SK-N-SH (cell line): ENCODE measurements around the gene DNM2. TPM values are rescaled to one million over a fixed set of nuclear protein-coding genes. Genes with fewer than 3 reads are reported as not detected.

Experiments
- CTCF ChIA-PET: fragments of 300-600, 350-600 bp; formaldehyde crosslinking; extraction: SDS; loops from one replicate; lab custom pipeline; 2021; lab: Yijun Ruan, JAX
- POLR2A ChIA-PET: fragments of 350-600 bp; sonication (Branson Sonifier 250); formaldehyde crosslinking; extraction: SDS; loops from one replicate; lab custom pipeline; 2020; ENCODE audit warnings: antibody characterized with exemption, inconsistent platforms; lab: Yijun Ruan, JAX
- DNase-seq: peaks from one replicate; pipeline ENCODE4 v3.0.0; 2012
- H2AFZ ChIP-seq: fragments of 200-600 bp; sonication (generic); 2 replicates; pipeline ENCODE4 v1.8.1; 2016; ENCODE audit warnings: antibody characterized with exemption, mild to moderate bottlenecking, low read depth
- H3F3A ChIP-seq: fragments of 200-600 bp; sonication (generic); replicated peaks from 2 replicates; pipeline ENCODE3; 2016; ENCODE audit warnings: antibody characterized with exemption, mild to moderate bottlenecking; ENCODE audit not compliant: insufficient read depth
- H3K27ac ChIP-seq, 2 experiments: fragments of 200-500 bp in 1 of 2; fragments of 200-600 bp in 1 of 2; sonication (Bioruptor generic) in 1 of 2; sonication (generic), shearing (Covaris generic) in 1 of 2; 2 replicates each; pipeline versions ENCODE4 v1.5.1 to v1.6.1; 2014 to 2016; ENCODE audit warnings: low read depth in 2 of 2, inconsistent platforms in 1 of 2, low read length in 1 of 2, mild to moderate bottlenecking in 1 of 2, mixed read lengths in 1 of 2
- H3K27me3 ChIP-seq: fragments of 200-600 bp; sonication (generic), shearing (Covaris generic); 2 replicates; pipeline ENCODE4 v1.6.1; 2016; ENCODE audit warnings: mixed run types; ENCODE audit not compliant: insufficient read depth
- H3K36me3 ChIP-seq, 2 experiments: fragments of 200-500 bp in 1 of 2; fragments of 200-600 bp in 1 of 2; sonication (Bioruptor generic) in 1 of 2; sonication (generic) in 1 of 2; replicated peaks in 1 of 2; 2 replicates each; pipeline versions ENCODE3 to v1.5.1; 2014 to 2016; ENCODE audit warnings: low read length in 1 of 2, mild to moderate bottlenecking in 1 of 2; ENCODE audit not compliant: insufficient read depth in 2 of 2, control insufficient read depth in 1 of 2
- H3K4me1 ChIP-seq, 2 experiments: fragments of 200-500 bp in 1 of 2; fragments of 200-600 bp in 1 of 2; sonication (Bioruptor generic) in 1 of 2; sonication (generic), shearing (Covaris generic) in 1 of 2; 2 replicates each; pipeline versions ENCODE4 v1.5.1 to v1.6.1; 2014 to 2016; ENCODE audit warnings: low read depth in 1 of 2, low read length in 1 of 2, mixed run types in 1 of 2; ENCODE audit not compliant: insufficient read depth in 2 of 2, control insufficient read depth in 1 of 2
- H3K4me2 ChIP-seq: fragments of 200-600 bp; sonication (generic), shearing (Covaris generic); 2 replicates; pipeline ENCODE4 v1.6.1; 2017; ENCODE audit warnings: mixed run types
- H3K4me3 ChIP-seq, 2 experiments: fragments of 200-500 bp in 1 of 2; fragments of 200-600 bp in 1 of 2; sonication (Bioruptor generic) in 1 of 2; sonication (generic), shearing (Covaris generic) in 1 of 2; 2 replicates each; pipeline versions ENCODE4 v1.5.1 to v1.8.1; 2014 to 2016; ENCODE audit warnings: low read depth in 2 of 2, inconsistent platforms in 1 of 2, low read length in 1 of 2, mild to moderate bottlenecking in 1 of 2, mixed read lengths in 1 of 2, moderate library complexity in 1 of 2
- H3K79me2 ChIP-seq: fragments of 200-600 bp; sonication (generic); 2 replicates; pipeline ENCODE4 v1.8.1; 2017; ENCODE audit warnings: mild to moderate bottlenecking; ENCODE audit not compliant: insufficient read depth
- H3K9ac ChIP-seq: fragments of 200-600 bp; sonication (generic); 2 replicates; pipeline ENCODE4 v1.6.1; 2017; ENCODE audit warnings: mixed run types
- H3K9me2 ChIP-seq: fragments of 200-600 bp; sonication (generic); 2 replicates; pipeline ENCODE4 v1.6.1; 2017; ENCODE audit warnings: mixed run types
- H3K9me3 ChIP-seq: fragments of 200-600 bp; sonication (generic); 2 replicates; pipeline ENCODE4 v1.6.1; 2017; ENCODE audit warnings: mixed run types, mild to moderate bottlenecking, moderate library complexity
- H4K20me1 ChIP-seq: fragments of 200-600 bp; sonication (generic); 2 replicates; pipeline ENCODE4 v1.6.1; 2017; ENCODE audit warnings: mild to moderate bottlenecking, mixed run types; ENCODE audit not compliant: insufficient read depth
- CHD2 ChIP-seq: fragments of 150-350 bp; IDR thresholded peaks from 2 replicates; pipeline ENCODE4 v1.6.1; 2018; ENCODE audit warnings: low read length; ENCODE audit not compliant: partially characterized antibody
- ELF1 ChIP-seq: IDR thresholded peaks from 2 replicates; pipeline ENCODE4 v1.4.0; 2012
- FOSL2 ChIP-seq: IDR thresholded peaks from 2 replicates; pipeline ENCODE4 v1.4.0; 2012; ENCODE audit warnings: low read depth, mild to moderate bottlenecking, moderate library complexity, borderline replicate concordance
- FOXJ3 ChIP-seq: sonication (generic); formaldehyde crosslinking; IDR thresholded peaks from 2 replicates; pipeline ENCODE4 v1.5.1; 2020; ENCODE audit warnings: mild to moderate bottlenecking, missing genetic modification reagents
- GABPA ChIP-seq: IDR thresholded peaks from 2 replicates; pipeline ENCODE4 v1.4.0; 2012; ENCODE audit warnings: low read depth, mild to moderate bottlenecking
- GATA2 ChIP-seq: sonication (generic); formaldehyde crosslinking; IDR thresholded peaks from 2 replicates; pipeline ENCODE4 v1.5.0; 2020; ENCODE audit warnings: mild to moderate bottlenecking, missing genetic modification reagents
- IRF3 ChIP-seq: fragments of 150-350 bp; IDR thresholded peaks from 2 replicates; pipeline ENCODE4 v1.6.1; 2016; ENCODE audit warnings: mild to moderate bottlenecking, low read depth, low read length
- NFIC ChIP-seq: IDR thresholded peaks from 2 replicates; pipeline ENCODE4 v1.4.0; 2012; ENCODE audit warnings: borderline replicate concordance
- NRF1 ChIP-seq: IDR thresholded peaks from 2 replicates; pipeline ENCODE4 v1.6.1; 2012; ENCODE audit warnings: low read depth, mild to moderate bottlenecking, low read length
- PBX3 ChIP-seq: IDR thresholded peaks from 2 replicates; pipeline ENCODE4; 2012
- RFX5 ChIP-seq: IDR thresholded peaks from 2 replicates; pipeline ENCODE4 v1.6.1; 2012; ENCODE audit warnings: mild to moderate bottlenecking, improper control_type of control experiment, low read length
- RXRA ChIP-seq: IDR thresholded peaks from 2 replicates; pipeline ENCODE4 v1.4.0; 2012; ENCODE audit warnings: low read depth, mild to moderate bottlenecking, borderline replicate concordance
- SMC3 ChIP-seq: IDR thresholded peaks from 2 replicates; pipeline ENCODE4 v1.6.1; 2012; ENCODE audit warnings: low read depth, low read length, improper control_type of control experiment
- TAF1 ChIP-seq: IDR thresholded peaks from 2 replicates; pipeline ENCODE4 v1.6.1; 2012; ENCODE audit warnings: low read depth, mild to moderate bottlenecking, low read length, moderate library complexity, borderline replicate concordance
- TCF12 ChIP-seq: IDR thresholded peaks from 2 replicates; pipeline ENCODE4 v1.4.0; 2012
- TEAD4 ChIP-seq: IDR thresholded peaks from 2 replicates; pipeline ENCODE4 v1.4.0; 2012; ENCODE audit warnings: mild to moderate bottlenecking, borderline replicate concordance; ENCODE audit not compliant: insufficient read depth
- YY1 ChIP-seq: IDR thresholded peaks from 2 replicates; pipeline ENCODE4 v1.4.0; 2012; ENCODE audit warnings: low read depth, mild to moderate bottlenecking
- WGBS: methylation state at CpG from one replicate; pipeline ENCODE4 v1.1.6; 2017; ENCODE audit warnings: low lambda C conversion rate; 5-methylcytosine and 5-hydroxymethylcytosine counted together
- polyA plus RNA-seq, 3 experiments: library from polyadenylated mRNA; depleted of rRNA; stranded (reverse); fragments of >200 nt; gene quantifications; 2 replicates each; pipeline ENCODE4 v1.2.3, GENCODE V29; 2012
- TF ChIP-seq, protein P1 (sequence below): IDR thresholded peaks from 2 replicates; pipeline ENCODE4 v1.6.1; 2012; ENCODE audit warnings: mild to moderate bottlenecking, low read depth, low read length, moderate library complexity

DNM2 gene
- polyA plus RNA-seq, 1 of the 3 experiments (the other 2 are of a cell fraction), result 52.5 TPM

DNA sequence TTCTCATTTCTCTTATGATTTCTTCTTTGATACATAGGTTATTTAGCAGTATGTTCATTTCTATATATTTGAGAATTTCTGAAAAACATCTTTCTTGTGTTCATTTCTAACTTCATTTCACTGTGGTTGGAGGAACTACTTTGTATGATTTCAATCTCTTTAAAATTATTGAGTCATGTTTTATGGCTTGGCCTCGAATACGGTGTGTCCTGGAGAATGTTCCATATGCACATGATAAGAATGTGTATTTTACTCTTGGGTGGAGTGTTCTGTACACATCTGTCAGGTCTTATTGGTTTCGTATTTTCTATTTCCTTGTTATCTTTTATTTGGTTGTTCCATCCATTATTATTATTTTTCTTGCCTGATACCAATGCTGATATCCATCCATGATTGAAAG lies 22.9 kb downstream of the DNM2 start:
- Histone ChIP-seq H3K79me2 (peaks cover 100% of the 10 kb centered on the region), H4K20me1 (peaks cover 65% of the 10 kb centered on the region), H3K4me2 (no peak overlapping the region), H3K9me2 (no peaks in the 10 kb centered on the region), H3K27ac (no peak overlapping the region), H3K4me1 (peaks cover 0 to 6% of the 10 kb centered on the region in 2 experiments; a peak in 1 of 4 replicates), H3K27me3 (no peaks in the 10 kb centered on the region), H2AFZ (no peak overlapping the region), H3F3A (peaks cover 14% of the 10 kb centered on the region), H3K9ac (no peak overlapping the region), H3K4me3 (no peak overlapping the region)
- POLR2A ChIA-PET, result no interaction called here
- 85% methylated on average over 3 of the region's 3 CpGs for WGBS
- CTCF ChIA-PET, result interaction anchor here (1.1 to 2.2 kb wide), 2 partner anchors 13 to 24 kb away, joined by 3 to 5 read pairs; no protein-coding TSS in a partner anchor
- no peak for TF ChIP-seq TAF1
- no peak for TF ChIP-seq GATA2 (CRISPR knock-in tag)
- TF ChIP-seq SMC3, result no peak
- TF ChIP-seq, protein P1, sequence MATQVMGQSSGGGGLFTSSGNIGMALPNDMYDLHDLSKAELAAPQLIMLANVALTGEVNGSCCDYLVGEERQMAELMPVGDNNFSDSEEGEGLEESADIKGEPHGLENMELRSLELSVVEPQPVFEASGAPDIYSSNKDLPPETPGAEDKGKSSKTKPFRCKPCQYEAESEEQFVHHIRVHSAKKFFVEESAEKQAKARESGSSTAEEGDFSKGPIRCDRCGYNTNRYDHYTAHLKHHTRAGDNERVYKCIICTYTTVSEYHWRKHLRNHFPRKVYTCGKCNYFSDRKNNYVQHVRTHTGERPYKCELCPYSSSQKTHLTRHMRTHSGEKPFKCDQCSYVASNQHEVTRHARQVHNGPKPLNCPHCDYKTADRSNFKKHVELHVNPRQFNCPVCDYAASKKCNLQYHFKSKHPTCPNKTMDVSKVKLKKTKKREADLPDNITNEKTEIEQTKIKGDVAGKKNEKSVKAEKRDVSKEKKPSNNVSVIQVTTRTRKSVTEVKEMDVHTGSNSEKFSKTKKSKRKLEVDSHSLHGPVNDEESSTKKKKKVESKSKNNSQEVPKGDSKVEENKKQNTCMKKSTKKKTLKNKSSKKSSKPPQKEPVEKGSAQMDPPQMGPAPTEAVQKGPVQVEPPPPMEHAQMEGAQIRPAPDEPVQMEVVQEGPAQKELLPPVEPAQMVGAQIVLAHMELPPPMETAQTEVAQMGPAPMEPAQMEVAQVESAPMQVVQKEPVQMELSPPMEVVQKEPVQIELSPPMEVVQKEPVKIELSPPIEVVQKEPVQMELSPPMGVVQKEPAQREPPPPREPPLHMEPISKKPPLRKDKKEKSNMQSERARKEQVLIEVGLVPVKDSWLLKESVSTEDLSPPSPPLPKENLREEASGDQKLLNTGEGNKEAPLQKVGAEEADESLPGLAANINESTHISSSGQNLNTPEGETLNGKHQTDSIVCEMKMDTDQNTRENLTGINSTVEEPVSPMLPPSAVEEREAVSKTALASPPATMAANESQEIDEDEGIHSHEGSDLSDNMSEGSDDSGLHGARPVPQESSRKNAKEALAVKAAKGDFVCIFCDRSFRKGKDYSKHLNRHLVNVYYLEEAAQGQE, result no peak
- TF ChIP-seq CHD2, result no peak
- TF ChIP-seq TCF12, result no peak
- TF ChIP-seq, all 33 proteins: peak for 0
- H3K9me3 ChIP-seq, result 0 out of 2 replicates have a peak, but pooled peaks cover 10% of the 10 kb centered on the region
- H3K36me3 ChIP-seq, result peaks cover 0 to 11% of the 10 kb centered on the region in 2 experiments
- no peak for DNase-seq

DNA sequence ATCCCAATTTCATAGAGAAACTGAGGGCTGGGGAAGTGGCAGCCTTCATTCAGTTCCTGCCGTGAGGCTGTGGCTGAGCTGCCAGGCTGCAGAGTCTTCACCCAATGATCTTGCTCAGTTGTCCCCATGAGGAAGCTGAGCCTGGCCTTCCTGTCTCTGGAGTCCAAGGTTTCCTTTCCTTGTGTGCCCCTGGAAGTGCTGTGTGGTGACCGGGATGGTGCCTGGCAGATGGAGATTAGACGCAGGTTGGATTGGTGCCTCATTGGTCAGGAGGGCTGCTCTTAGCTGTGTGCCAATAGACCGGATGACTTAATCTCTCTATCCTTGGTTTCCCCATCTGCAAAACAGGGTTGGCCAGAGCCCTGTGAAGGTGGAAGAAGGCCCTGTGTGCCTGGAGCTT lies 24.6 kb downstream of the DNM2 start:
- Histone ChIP-seq H3K27ac (no peak overlapping the region; a peak in 1 of 4 replicates), H3K4me1 (peaks cover 0 to 9% of the 10 kb centered on the region in 2 experiments; a peak in 1 of 4 replicates), H2AFZ (no peak overlapping the region), H4K20me1 (peaks cover 65% of the 10 kb centered on the region), H3K9me3 (0 out of 2 replicates have a peak, but pooled peaks cover 10% of the 10 kb centered on the region), H3K36me3 (peaks cover 0 to 6% of the 10 kb centered on the region in 2 experiments), H3K4me2 (no peak overlapping the region), H3K27me3 (no peaks in the 10 kb centered on the region), H3F3A (peaks cover 14% of the 10 kb centered on the region), H3K9me2 (no peaks in the 10 kb centered on the region), H3K79me2 (peaks cover 99% of the 10 kb centered on the region), H3K4me3 (no peak overlapping the region), H3K9ac (no peak overlapping the region)
- no CpG with 5 or more reads among the region's 4 CpGs for WGBS
- no peak for DNase-seq
- ChIA-PET POLR2A (no interaction called here), CTCF (interaction anchor here (0.7 to 0.8 kb wide), 2 partner anchors 25 to 200 kb away, joined by 3 read pairs; no protein-coding TSS in a partner anchor)
- TF ChIP-seq YY1 (no peak), FOSL2 (no peak), IRF3 (no peak), GATA2 (CRISPR knock-in tag) (no peak), CHD2 (no peak), RFX5 (no peak), ELF1 (no peak), RXRA (no peak), FOXJ3 (CRISPR knock-in tag) (no peak), TCF12 (no peak), NRF1 (no peak), TEAD4 (no peak), PBX3 (no peak), NFIC (no peak), GABPA (no peak), SMC3 (no peak)
- TF ChIP-seq, protein P1, result no peak
